GM12864 (cell line): ENCODE data around the gene MAEA.

ENCODE experiments used
- DNase-seq: peaks from one replicate; pipeline ENCODE4 v3.0.0-alpha.2; 2011; ENCODE audit warnings: low read depth
- H3K4me3 ChIP-seq: 2 replicates; pipeline ENCODE4 v1.5.1; 2011; ENCODE audit warnings: mild to moderate bottlenecking, low read depth, low read length, control low read depth
- CTCF ChIP-seq: IDR thresholded peaks from 2 replicates; pipeline ENCODE4 v1.5.1; 2011; ENCODE audit warnings: low read depth, mild to moderate bottlenecking, moderate library complexity, low read length, control low read depth, inconsistent platforms; ENCODE audit errors: missing control alignments

Gene MAEA

GRCh38 chr4:1362521-1362920 is 72.8 kb downstream of the MAEA start:
- no peak overlapping the region for H3K4me3 ChIP-seq
- DNase-seq, result no peak

GRCh38 chr4:1363513-1363912 is 73.8 kb downstream of the MAEA start:
- no peak for TF ChIP-seq CTCF
- DNase-seq, result no peak
- no peak overlapping the region for H3K4me3 ChIP-seq

More at GRCh38 chr4:1362521-1362920, 72.8 kb downstream of the MAEA start:
- TF ChIP-seq CTCF, result no peak

GRCh38 chr4:1364217-1364616 is 74.5 kb downstream of the MAEA start:
- no peak for TF ChIP-seq CTCF
- DNase-seq, result no peak
- no peak overlapping the region for H3K4me3 ChIP-seq

GRCh38 chr4:1364748-1365147 is 75.1 kb downstream of the MAEA start:
- no peak overlapping the region for H3K4me3 ChIP-seq
- no peak for TF ChIP-seq CTCF
- DNase-seq, result no peak

- DNase-seq, result no peak
- TF ChIP-seq CTCF, result no peak
- H3K4me3 ChIP-seq, result no peak overlapping the region
These were observed 75.8 kb downstream of the MAEA start for GRCh38 chr4:1365271-1366178.

- no peak for DNase-seq
- no peak for TF ChIP-seq CTCF
These were observed 76.9 kb downstream of the MAEA start for GRCh38 chr4:1366371-1367229.

More at GRCh38 chr4:1366371-1367229, 76.9 kb downstream of the MAEA start:
- no peak overlapping the region for H3K4me3 ChIP-seq
